ENCODE data around the gene FRZB.

Gene FRZB

GRCh38 chr2:182810087-182810486, 56.4 kb downstream of the FRZB start:
- Histone ChIP-seq H3K4me3 (ENCODE audit: low read depth in 1 of 2, low read length in 2 of 2) (no peak overlapping the region), H3K27me3 (ENCODE audit: control insufficient read depth in 1 of 2, insufficient read depth in 2 of 2, low read length in 2 of 2) (no peaks in the 10 kb centered on the region), H3K36me3 (ENCODE audit: control insufficient read depth in 1 of 2, insufficient read depth in 2 of 2, low read length in 2 of 2) (no peaks in the 10 kb centered on the region), H3K27ac (ENCODE audit: low read depth, low read length) (no peak overlapping the region), H3K9me3 (ENCODE audit: control insufficient read depth in 1 of 2, low read length in 2 of 2) (no peaks in the 10 kb centered on the region), H3K9ac (ENCODE audit: low read depth in 1 of 2, low read length in 2 of 2) (no peak overlapping the region), H3K4me1 (ENCODE audit: control insufficient read depth in 1 of 2, insufficient read depth in 2 of 2, low read length in 2 of 2) (no peaks in the 10 kb centered on the region)

- Histone ChIP-seq H3K36me3 (ENCODE audit: control insufficient read depth in 1 of 2, insufficient read depth in 2 of 2, low read length in 2 of 2) (no peaks in the 10 kb centered on the region), H3K27me3 (ENCODE audit: control insufficient read depth in 1 of 2, insufficient read depth in 2 of 2, low read length in 2 of 2) (no peaks in the 10 kb centered on the region), H3K4me1 (ENCODE audit: control insufficient read depth in 1 of 2, insufficient read depth in 2 of 2, low read length in 2 of 2) (no peaks in the 10 kb centered on the region), H3K9ac (ENCODE audit: low read depth in 1 of 2, low read length in 2 of 2) (no peak overlapping the region), H3K9me3 (ENCODE audit: control insufficient read depth in 1 of 2, low read length in 2 of 2) (no peaks in the 10 kb centered on the region), H3K4me3 (ENCODE audit: low read depth in 1 of 2, low read length in 2 of 2) (no peak overlapping the region), H3K27ac (ENCODE audit: low read depth, low read length) (no peak overlapping the region)
These were observed 59.1 kb downstream of the FRZB start for GRCh38 chr2:182807319-182807718.

GRCh38 chr2:182804128-182804527, 62.3 kb downstream of the FRZB start:
- H3K4me3 ChIP-seq (ENCODE audit: low read depth in 1 of 2, low read length in 2 of 2): no peak overlapping the region
- no peaks in the 10 kb centered on the region for H3K9me3 ChIP-seq (ENCODE audit: control insufficient read depth in 1 of 2, low read length in 2 of 2)
- H3K36me3 ChIP-seq (ENCODE audit: control insufficient read depth in 1 of 2, insufficient read depth in 2 of 2, low read length in 2 of 2): no peaks in the 10 kb centered on the region
- no peaks in the 10 kb centered on the region for H3K4me1 ChIP-seq (ENCODE audit: control insufficient read depth in 1 of 2, insufficient read depth in 2 of 2, low read length in 2 of 2)
- H3K27me3 ChIP-seq (ENCODE audit: control insufficient read depth in 1 of 2, insufficient read depth in 2 of 2, low read length in 2 of 2): no peaks in the 10 kb centered on the region
- no peak overlapping the region for H3K27ac ChIP-seq (ENCODE audit: low read depth, low read length)
- H3K9ac ChIP-seq (ENCODE audit: low read depth in 1 of 2, low read length in 2 of 2): no peak overlapping the region

GRCh38 chr2:182798736-182799135, 67.7 kb downstream of the FRZB start:
- no peak overlapping the region for H3K4me3 ChIP-seq (ENCODE audit: low read depth in 1 of 2, low read length in 2 of 2)
- no peak overlapping the region for H3K27ac ChIP-seq (ENCODE audit: low read depth, low read length)
- H3K9ac ChIP-seq (ENCODE audit: low read depth in 1 of 2, low read length in 2 of 2): no peak overlapping the region
- H3K27me3 ChIP-seq (ENCODE audit: control insufficient read depth in 1 of 2, insufficient read depth in 2 of 2, low read length in 2 of 2): no peaks in the 10 kb centered on the region
- no peaks in the 10 kb centered on the region for H3K4me1 ChIP-seq (ENCODE audit: control insufficient read depth in 1 of 2, insufficient read depth in 2 of 2, low read length in 2 of 2)
- H3K9me3 ChIP-seq (ENCODE audit: control insufficient read depth in 1 of 2, low read length in 2 of 2): no peaks in the 10 kb centered on the region
- H3K36me3 ChIP-seq (ENCODE audit: control insufficient read depth in 1 of 2, insufficient read depth in 2 of 2, low read length in 2 of 2): no peaks in the 10 kb centered on the region

GRCh38 chr2:182792441-182792840, 74.0 kb downstream of the FRZB start:
- H3K4me3 ChIP-seq (ENCODE audit: low read depth in 1 of 2, low read length in 2 of 2): no peak overlapping the region
- H3K9ac ChIP-seq (ENCODE audit: low read depth in 1 of 2, low read length in 2 of 2): no peak overlapping the region
- no peaks in the 10 kb centered on the region for H3K27me3 ChIP-seq (ENCODE audit: control insufficient read depth in 1 of 2, insufficient read depth in 2 of 2, low read length in 2 of 2)
- no peak overlapping the region for H3K27ac ChIP-seq (ENCODE audit: low read depth, low read length)
- H3K4me1 ChIP-seq (ENCODE audit: control insufficient read depth in 1 of 2, insufficient read depth in 2 of 2, low read length in 2 of 2): no peaks in the 10 kb centered on the region
- H3K9me3 ChIP-seq (ENCODE audit: control insufficient read depth in 1 of 2, low read length in 2 of 2): no peaks in the 10 kb centered on the region
- no peaks in the 10 kb centered on the region for H3K36me3 ChIP-seq (ENCODE audit: control insufficient read depth in 1 of 2, insufficient read depth in 2 of 2, low read length in 2 of 2)

- peaks cover 5 to 7% of the 10 kb centered on the region in 2 donors for H3K36me3 ChIP-seq (ENCODE audit: control insufficient read depth in 1 of 2, insufficient read depth in 2 of 2, low read length in 2 of 2)
- no peaks in the 10 kb centered on the region for H3K9me3 ChIP-seq (ENCODE audit: control insufficient read depth in 1 of 2, low read length in 2 of 2)
- no peaks in the 10 kb centered on the region for H3K4me1 ChIP-seq (ENCODE audit: control insufficient read depth in 1 of 2, insufficient read depth in 2 of 2, low read length in 2 of 2)
- no peak overlapping the region for H3K27ac ChIP-seq (ENCODE audit: low read depth, low read length)
- no peaks in the 10 kb centered on the region for H3K27me3 ChIP-seq (ENCODE audit: control insufficient read depth in 1 of 2, insufficient read depth in 2 of 2, low read length in 2 of 2)
- no peak overlapping the region for H3K4me3 ChIP-seq (ENCODE audit: low read depth in 1 of 2, low read length in 2 of 2)
- H3K9ac ChIP-seq (ENCODE audit: low read depth in 1 of 2, low read length in 2 of 2): no peak overlapping the region
These were observed 81.7 kb downstream of the FRZB start for GRCh38 chr2:182784777-182785176.

- Histone ChIP-seq H3K9me3 (ENCODE audit: control insufficient read depth in 1 of 2, low read length in 2 of 2) (no peaks in the 10 kb centered on the region), H3K27ac (ENCODE audit: low read depth, low read length) (no peak overlapping the region), H3K4me1 (ENCODE audit: control insufficient read depth in 1 of 2, insufficient read depth in 2 of 2, low read length in 2 of 2) (no peaks in the 10 kb centered on the region), H3K9ac (ENCODE audit: low read depth in 1 of 2, low read length in 2 of 2) (no peak overlapping the region), H3K4me3 (ENCODE audit: low read depth in 1 of 2, low read length in 2 of 2) (no peak overlapping the region), H3K36me3 (ENCODE audit: control insufficient read depth in 1 of 2, insufficient read depth in 2 of 2, low read length in 2 of 2) (peaks cover 5 to 8% of the 10 kb centered on the region in 2 donors), H3K27me3 (ENCODE audit: control insufficient read depth in 1 of 2, insufficient read depth in 2 of 2, low read length in 2 of 2) (no peaks in the 10 kb centered on the region)
These were observed 82.3 kb downstream of the FRZB start for GRCh38 chr2:182784058-182784706.

Data from duodenal mucosa (tissue), 2 donors.